Measurements from ENCODE around the gene TXLNG. TPM values are rescaled to one million over a fixed set of nuclear protein-coding genes. Genes with fewer than 3 reads are reported as not detected.

The TXLNG gene
- total RNA-seq, 2 experiments from 2014 or later: 17.2 to 17.5 TPM

DNA sequence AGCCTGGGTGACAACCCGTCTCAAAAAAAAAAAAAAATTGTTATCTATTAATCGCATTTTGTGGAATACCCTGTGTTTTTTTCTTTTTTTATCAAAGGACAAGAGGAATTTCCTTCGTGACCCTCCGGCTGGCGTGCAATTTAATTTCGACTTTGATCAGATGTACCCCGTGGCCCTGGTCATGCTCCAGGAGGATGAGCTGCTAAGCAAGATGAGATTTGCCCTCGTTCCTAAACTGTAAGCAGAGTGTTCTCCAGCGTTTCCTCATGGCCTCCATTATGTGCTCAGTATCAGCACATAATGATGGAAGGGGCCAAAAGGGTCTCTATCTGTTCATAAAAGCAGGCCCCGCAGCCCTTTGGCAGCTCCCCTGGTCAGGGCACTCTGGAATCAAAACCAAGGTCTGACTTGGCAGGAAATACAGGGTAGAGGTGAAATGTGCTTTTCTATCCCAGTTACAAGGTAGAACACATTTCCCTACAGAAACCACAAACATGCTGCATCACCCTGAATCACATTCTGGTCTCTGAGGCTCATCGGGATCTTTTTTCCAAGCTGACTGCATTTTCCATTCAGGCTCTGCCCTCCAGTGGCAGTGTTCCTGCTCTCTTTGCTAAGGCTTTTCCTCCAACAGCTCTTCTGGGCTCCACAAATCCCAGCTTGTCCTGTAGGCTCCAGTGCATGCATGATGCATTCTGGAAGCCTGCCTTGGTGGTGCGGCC lies 42.5 kb upstream of the TXLNG start:
- Mint-ChIP-seq H3K4me1 (ENCODE audit: low read depth) (no peaks in the 10 kb centered on the region), H3K4me3 (no peak overlapping the region), H3K36me3 (ENCODE audit: low read depth) (peaks cover 69% of the 10 kb centered on the region), H3K9me3 (no peaks in the 10 kb centered on the region), H3K27ac (no peak overlapping the region), H3K27me3 (no peaks in the 10 kb centered on the region)
- H3K9me3 ChIP-seq (ENCODE audit: control insufficient read depth in 1 of 2, insufficient read depth in 1 of 2, low read length in 2 of 2): no peaks in the 10 kb centered on the region
- CTCF ChIA-PET: no interaction called here
- no peaks in the 10 kb centered on the region for H3K27me3 ChIP-seq (ENCODE audit: control insufficient read depth in 1 of 2, insufficient read depth in 2 of 2, low read length in 2 of 2)
- H3K36me3 ChIP-seq (ENCODE audit: insufficient read depth, low read length): peaks cover 36% of the 10 kb centered on the region
- intact Hi-C loops (cut with DNase I, micrococcal nuclease): no loop called here
- POLR2A ChIA-PET: no interaction called here
- no peak for ATAC-seq (ENCODE audit: poor library complexity)
- no peak overlapping the region for H3K4me3 ChIP-seq (ENCODE audit: low read length)
- no peak overlapping the region for H3K27ac ChIP-seq (ENCODE audit: low read depth in 1 of 2, low read length in 2 of 2)
- no peak for DNase-seq
- H3K4me1 ChIP-seq (ENCODE audit: insufficient read depth, low read length): no peaks in the 10 kb centered on the region
- TF ChIP-seq, protein P1, sequence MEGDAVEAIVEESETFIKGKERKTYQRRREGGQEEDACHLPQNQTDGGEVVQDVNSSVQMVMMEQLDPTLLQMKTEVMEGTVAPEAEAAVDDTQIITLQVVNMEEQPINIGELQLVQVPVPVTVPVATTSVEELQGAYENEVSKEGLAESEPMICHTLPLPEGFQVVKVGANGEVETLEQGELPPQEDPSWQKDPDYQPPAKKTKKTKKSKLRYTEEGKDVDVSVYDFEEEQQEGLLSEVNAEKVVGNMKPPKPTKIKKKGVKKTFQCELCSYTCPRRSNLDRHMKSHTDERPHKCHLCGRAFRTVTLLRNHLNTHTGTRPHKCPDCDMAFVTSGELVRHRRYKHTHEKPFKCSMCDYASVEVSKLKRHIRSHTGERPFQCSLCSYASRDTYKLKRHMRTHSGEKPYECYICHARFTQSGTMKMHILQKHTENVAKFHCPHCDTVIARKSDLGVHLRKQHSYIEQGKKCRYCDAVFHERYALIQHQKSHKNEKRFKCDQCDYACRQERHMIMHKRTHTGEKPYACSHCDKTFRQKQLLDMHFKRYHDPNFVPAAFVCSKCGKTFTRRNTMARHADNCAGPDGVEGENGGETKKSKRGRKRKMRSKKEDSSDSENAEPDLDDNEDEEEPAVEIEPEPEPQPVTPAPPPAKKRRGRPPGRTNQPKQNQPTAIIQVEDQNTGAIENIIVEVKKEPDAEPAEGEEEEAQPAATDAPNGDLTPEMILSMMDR (IDR thresholded peaks at IDR 0.05): no peak

DNA sequence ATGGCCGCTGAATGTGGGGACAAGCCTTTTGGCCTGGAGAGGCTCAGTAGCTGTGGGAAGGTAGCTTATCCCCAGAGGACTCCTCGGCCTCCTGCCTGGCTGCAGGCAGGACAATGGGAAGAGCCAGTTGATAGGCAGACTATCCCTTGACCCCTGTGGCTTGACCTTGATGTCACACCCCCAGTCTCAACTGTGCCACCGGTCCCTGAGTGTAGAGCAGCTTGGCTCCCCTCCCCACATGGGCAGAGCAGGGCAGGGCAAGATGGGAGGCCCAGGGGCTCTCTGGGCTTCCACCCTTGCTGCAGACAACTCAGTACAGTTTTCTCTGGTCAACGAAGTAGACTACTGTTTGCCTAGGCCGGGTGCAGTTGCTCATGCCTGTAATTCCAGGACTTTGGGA lies 41.2 kb upstream of the TXLNG start:
- no peak overlapping the region for H3K27ac ChIP-seq (ENCODE audit: low read depth in 1 of 2, low read length in 2 of 2)
- H3K4me1 ChIP-seq (ENCODE audit: insufficient read depth, low read length): no peaks in the 10 kb centered on the region
- H3K27me3 ChIP-seq (ENCODE audit: control insufficient read depth in 1 of 2, insufficient read depth in 2 of 2, low read length in 2 of 2): no peaks in the 10 kb centered on the region
- H3K36me3 ChIP-seq (ENCODE audit: insufficient read depth, low read length): peaks cover 42% of the 10 kb centered on the region
- Mint-ChIP-seq H3K36me3 (ENCODE audit: low read depth) (peaks cover 59% of the 10 kb centered on the region), H3K9me3 (no peaks in the 10 kb centered on the region), H3K4me3 (no peak overlapping the region), H3K27ac (no peak overlapping the region), H3K4me1 (ENCODE audit: low read depth) (no peaks in the 10 kb centered on the region), H3K27me3 (no peaks in the 10 kb centered on the region)
- no peak for DNase-seq
- intact Hi-C loops (cut with DNase I, micrococcal nuclease): no loop called here
- POLR2A ChIA-PET: no interaction called here
- no peak for ATAC-seq (ENCODE audit: poor library complexity)
- TF ChIP-seq, protein P1 (IDR thresholded peaks at IDR 0.05): no peak
- no peak overlapping the region for H3K4me3 ChIP-seq (ENCODE audit: low read length)
- CTCF ChIA-PET: no interaction called here
- no peaks in the 10 kb centered on the region for H3K9me3 ChIP-seq (ENCODE audit: control insufficient read depth in 1 of 2, insufficient read depth in 1 of 2, low read length in 2 of 2)

DNA sequence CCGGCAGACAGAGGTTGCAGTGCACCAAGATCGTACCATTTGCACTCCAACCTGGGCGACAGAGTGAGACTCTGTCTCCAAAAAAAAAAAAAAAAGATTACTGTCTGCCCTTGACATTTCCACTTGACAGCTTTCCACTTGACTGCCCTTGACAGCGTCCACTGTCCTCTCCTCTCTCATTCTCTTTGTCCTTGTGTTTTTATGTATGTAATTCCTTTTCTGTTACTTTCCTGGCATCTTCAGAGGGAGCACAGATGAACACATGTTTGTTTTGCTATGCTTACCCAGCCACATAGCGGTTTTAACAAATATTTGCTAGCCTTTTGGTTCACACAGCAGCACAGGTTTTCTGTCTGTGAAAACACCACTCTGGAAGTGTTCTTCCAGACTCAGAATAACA lies 40.6 kb upstream of the TXLNG start:
- Mint-ChIP-seq H3K27ac (no peak overlapping the region), H3K9me3 (no peaks in the 10 kb centered on the region), H3K36me3 (ENCODE audit: low read depth) (peaks cover 59% of the 10 kb centered on the region), H3K27me3 (no peaks in the 10 kb centered on the region), H3K4me3 (no peak overlapping the region), H3K4me1 (ENCODE audit: low read depth) (no peaks in the 10 kb centered on the region)
- Histone ChIP-seq H3K9me3 (ENCODE audit: control insufficient read depth in 1 of 2, insufficient read depth in 1 of 2, low read length in 2 of 2) (no peaks in the 10 kb centered on the region), H3K27me3 (ENCODE audit: control insufficient read depth in 1 of 2, insufficient read depth in 2 of 2, low read length in 2 of 2) (no peaks in the 10 kb centered on the region), H3K27ac (ENCODE audit: low read depth in 1 of 2, low read length in 2 of 2) (no peak overlapping the region), H3K36me3 (ENCODE audit: insufficient read depth, low read length) (peaks cover 46% of the 10 kb centered on the region), H3K4me1 (ENCODE audit: insufficient read depth, low read length) (no peaks in the 10 kb centered on the region), H3K4me3 (ENCODE audit: low read length) (no peak overlapping the region)
- DNase-seq (no peak), ATAC-seq (ENCODE audit: poor library complexity) (no peak)
- ChIA-PET CTCF (no interaction called here), POLR2A (no interaction called here)
- TF ChIP-seq, protein P1 (IDR thresholded peaks at IDR 0.05): no peak
- intact Hi-C loops (cut with DNase I, micrococcal nuclease): no loop called here
